CMK (cell line): ENCODE data around the gene NCOA5.
"Not testable (repeated sequence)": the region's sequence is repeated elsewhere in the genome, so short reads cannot be mapped to it uniquely, and the experiment has no call there.

Experiments used
- DNase-seq: peaks from one replicate; pipeline ENCODE4 v3.0.0-alpha.2; 2010; ENCODE audit warnings: low read depth

The NCOA5 gene

GRCh38 chr20:46120136-46120535 is 30.4 kb upstream of the NCOA5 start:
- no peak for DNase-seq

GRCh38 chr20:46119547-46119946 is 29.8 kb upstream of the NCOA5 start:
- no peak for DNase-seq

- no peak for DNase-seq
Measured at GRCh38 chr20:46119028-46119546, 29.3 kb upstream of the NCOA5 start.

DNA sequence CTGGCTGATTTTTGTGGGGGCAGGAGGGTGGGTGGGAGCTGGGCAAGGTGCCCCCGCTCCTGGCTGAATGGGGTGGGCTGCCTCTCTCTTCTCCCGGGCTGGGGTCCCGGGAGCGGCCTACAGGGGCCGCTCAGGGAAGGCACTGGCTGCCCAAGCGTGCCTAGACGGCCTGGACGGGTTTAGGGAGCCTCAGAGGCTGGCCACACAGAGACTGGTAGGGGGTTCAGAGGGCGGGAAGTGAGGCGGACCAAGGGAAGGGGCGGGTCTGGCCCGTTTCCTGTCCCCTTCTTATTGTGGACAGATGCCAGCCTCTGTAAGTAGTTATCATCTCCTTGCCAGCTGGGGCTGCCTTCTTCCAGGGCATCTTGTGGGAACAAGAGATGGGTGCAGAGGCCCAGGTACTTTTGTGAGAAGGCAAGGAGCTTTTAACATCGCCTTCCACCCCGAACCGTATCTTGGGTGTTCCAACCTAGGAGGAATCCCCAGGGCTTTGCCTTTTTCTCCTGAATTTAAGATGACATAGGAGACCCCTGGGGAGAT is 28.8 kb upstream of the NCOA5 start:
- peak; percentile 59 for DNase-seq

DNA sequence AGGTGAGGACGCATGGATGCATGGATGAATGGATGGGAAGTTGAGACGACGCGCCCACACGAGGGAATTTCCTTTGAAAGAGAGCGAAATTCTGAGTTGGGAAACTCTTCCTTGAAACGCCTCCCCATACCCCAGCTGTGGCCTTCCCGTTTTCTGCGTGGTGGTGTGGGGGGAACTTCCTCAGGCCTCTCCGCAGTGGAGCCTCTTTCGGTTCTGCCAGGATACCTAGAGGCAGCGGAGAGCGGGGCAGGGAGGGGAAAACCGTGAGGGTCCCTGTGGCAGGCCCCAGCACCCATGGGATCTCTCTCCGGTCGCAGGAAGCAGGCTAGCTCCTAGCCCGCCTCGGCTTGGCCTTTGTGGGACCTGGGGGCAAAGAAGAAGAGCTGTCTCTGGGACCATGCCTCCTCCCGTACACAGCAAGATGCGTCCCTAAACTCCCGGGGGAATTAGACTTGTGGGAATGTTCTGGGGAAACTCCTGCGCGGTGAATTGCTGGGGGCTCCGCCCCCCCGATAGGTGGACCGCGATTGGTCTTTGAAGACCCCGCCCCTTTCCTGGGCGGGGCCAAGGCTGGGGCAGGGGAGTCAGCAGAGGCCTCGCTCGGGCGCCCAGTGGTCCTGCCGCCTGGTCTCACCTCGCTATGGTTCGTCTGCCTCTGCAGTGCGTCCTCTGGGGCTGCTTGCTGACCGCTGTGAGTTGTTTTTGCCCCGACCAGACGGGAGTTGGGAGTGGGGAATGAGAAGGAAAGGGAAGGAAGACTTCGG is 28.1 kb upstream of the NCOA5 start, which contains the start of gene CD40:
Gene CD40 (plus strand): TSS at position 611 of the 764 bp plus-strand sequence. CDS start 30 bp downstream, at position 641.
- DNase-seq: peak; percentile 77

- no peak for DNase-seq
Measured at GRCh38 chr20:46114449-46114848, 24.7 kb upstream of the NCOA5 start.

DNA sequence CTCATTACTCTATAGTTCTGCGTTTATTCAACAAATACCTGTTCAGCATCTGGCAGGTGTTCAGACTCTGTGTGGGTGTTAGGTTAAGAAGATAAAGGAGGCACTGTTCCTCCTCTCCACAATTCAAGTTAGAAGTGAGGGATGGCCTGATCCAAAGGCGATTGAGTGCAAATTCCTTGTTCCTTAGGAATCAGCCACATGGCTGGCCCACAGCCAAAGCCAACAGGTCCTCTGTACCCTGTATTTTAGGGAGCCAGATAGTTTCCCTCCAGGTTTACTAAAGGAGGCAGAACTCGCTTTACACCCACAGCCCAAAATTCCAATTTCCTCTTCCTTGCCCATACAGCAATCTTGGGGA is 23.3 kb upstream of the NCOA5 start:
- DNase-seq: no peak

- DNase-seq: no peak
Measured at GRCh38 chr20:46112430-46113112, 22.8 kb upstream of the NCOA5 start.

- DNase-seq: no peak
Measured at GRCh38 chr20:46111836-46112212, 22.1 kb upstream of the NCOA5 start.

- no peak for DNase-seq
Measured at GRCh38 chr20:46111028-46111835, 21.5 kb upstream of the NCOA5 start.

DNA sequence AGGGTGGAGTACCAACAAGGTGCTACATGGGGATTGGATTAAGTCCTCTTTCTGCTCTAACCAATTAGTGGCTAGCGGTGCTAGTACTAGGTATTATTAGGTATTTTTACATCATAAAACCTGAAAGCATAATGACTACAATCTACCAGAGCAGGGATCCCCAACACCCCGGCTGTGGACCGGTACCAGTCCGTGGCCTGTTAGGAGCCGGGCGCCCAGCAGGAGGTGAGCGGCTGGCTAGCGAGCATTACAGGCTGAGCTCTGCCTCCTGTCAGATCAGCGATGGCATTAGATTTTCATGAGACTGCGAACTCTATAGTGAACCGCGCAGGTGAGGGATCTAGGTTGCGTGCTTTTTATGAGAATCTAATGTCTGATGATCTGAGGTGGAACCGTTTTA is 19.2 kb upstream of the NCOA5 start:
- DNase-seq: no peak

DNA sequence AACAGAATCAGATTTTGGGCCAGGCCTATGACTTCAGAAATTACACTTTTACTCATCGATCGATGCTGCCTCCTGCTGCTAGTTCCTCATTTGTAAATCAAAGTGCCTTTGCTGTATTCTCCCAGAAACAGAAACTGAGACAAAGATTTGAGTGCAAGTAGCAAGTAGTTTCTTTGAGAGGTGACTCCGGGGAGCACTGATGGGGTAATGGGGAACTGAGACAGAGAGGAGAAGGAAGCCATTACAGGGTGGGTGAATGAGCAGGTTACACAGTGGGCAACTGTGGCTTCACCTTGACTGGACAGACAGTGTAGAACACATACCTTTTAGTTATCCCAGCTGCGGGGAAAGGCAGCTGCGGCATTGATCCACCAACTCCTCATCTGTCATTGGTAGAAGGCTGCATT is 18.7 kb upstream of the NCOA5 start:
- DNase-seq: no peak

GRCh38 chr20:46107061-46107460 is 17.3 kb upstream of the NCOA5 start:
- no peak for DNase-seq

- DNase-seq: no peak
Measured at GRCh38 chr20:46104262-46104661, 14.5 kb upstream of the NCOA5 start.

- no peak for DNase-seq
Measured at GRCh38 chr20:46102940-46103339, 13.2 kb upstream of the NCOA5 start.

- no peak for DNase-seq
Measured at GRCh38 chr20:46101957-46102356, 12.2 kb upstream of the NCOA5 start.

DNA sequence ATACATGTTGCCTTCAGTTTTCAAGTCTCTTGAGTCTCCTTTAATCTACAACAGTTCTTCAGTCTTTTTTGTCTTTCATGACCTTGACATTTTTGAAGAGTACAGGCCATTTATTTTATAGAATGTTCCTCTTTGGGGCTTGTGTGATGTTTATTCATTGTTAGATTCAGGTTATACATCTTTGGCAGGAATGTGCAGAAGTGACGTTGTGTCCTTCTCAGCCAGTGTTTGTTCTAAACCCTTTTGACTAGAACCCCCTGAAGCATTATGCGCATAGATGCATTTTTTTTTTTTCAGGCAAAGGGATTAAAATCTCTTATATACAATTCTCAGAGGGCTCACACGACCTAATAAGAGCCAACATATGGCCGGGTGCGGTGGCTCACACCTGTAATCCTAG is 11.2 kb upstream of the NCOA5 start:
- DNase-seq: no peak

GRCh38 chr20:46100444-46100843 is 10.7 kb upstream of the NCOA5 start:
- DNase-seq: not testable (repeated sequence)

GRCh38 chr20:46099491-46100287 is 9.9 kb upstream of the NCOA5 start:
- no peak for DNase-seq

DNA sequence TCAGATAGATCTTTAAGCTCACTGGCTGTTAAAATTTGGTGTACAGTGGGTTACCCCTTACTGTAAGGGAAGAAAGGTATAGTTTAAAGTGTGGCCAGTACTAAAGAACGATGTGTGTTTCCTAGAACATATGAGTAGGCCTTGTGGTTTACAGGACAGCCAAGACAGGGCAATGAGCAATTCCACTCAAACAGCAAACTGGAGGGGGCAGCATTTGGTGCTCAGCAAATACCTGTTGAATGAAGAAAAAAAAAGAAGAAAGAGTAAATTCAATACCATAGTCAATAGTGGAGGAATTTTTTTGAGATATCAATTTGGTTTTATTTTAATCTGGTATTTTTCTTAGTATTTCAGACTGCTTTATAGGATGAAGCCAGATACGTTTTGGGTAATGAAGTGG is 3.8 kb upstream of the NCOA5 start:
- no peak for DNase-seq
